A549 treated with AZD9567 at 1 μM for 4 hours (cell line): Measurements from ENCODE around the gene GADL1. TPM values are rescaled to one million over a fixed set of nuclear protein-coding genes. Genes with fewer than 3 reads are reported as not detected.

Experiments used
- total RNA-seq: library from RNA; stranded (reverse); fragments of 200-300 nt; extraction: Qiagen RNA extraction; gene quantifications from 5 replicates; pipeline ENCODE4 v1.2.3, GENCODE V29; 2022; ENCODE audit not compliant: insufficient read depth

Gene GADL1, protein sequence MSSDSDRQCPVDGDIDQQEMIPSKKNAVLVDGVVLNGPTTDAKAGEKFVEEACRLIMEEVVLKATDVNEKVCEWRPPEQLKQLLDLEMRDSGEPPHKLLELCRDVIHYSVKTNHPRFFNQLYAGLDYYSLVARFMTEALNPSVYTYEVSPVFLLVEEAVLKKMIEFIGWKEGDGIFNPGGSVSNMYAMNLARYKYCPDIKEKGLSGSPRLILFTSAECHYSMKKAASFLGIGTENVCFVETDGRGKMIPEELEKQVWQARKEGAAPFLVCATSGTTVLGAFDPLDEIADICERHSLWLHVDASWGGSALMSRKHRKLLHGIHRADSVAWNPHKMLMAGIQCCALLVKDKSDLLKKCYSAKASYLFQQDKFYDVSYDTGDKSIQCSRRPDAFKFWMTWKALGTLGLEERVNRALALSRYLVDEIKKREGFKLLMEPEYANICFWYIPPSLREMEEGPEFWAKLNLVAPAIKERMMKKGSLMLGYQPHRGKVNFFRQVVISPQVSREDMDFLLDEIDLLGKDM
- not detected in 5 replicates for total RNA-seq

DNA sequence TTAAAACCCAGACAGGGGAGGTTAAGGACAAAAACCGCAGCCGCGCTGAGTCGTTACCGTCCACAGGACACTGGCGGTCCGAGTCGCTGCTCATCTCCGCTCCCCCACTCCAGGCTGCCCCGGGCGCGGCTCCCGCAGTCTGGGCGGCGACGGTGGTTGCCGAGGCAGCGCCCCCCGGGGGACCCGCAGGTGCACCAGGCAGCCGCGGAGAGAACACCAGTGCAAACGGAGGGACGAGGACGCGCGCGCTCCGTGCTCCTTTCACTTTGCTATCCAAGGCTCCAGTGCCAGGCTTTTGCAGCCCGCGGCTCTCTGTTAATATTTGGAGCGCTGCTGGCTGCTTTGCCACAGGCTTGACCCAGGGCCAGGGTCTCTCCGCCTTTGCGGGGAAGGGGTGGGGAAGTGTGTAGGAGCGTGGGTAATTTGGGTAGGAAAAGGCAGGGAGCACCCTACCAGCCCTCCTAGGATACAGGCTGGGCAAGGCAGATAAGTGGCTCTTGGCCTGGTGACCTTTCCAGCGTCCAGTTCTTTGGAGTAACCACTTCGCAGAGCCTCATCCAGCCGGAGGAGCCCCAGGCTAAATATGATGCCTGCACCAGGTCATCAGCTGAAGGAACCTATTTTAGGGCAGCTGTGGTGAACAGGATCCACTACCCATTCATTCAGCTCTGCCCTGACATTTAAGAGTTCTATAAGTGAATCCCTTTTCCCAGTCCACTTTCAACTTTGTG, at the start of gene GADL1:
GADL1 (minus strand) TSS at position 141 of the 731 bp plus-strand sequence; CDS start at position 94, 47 bp downstream.

